ENCODE results near the gene GLI3. TPM values are rescaled to one million over a fixed set of nuclear protein-coding genes. Genes with fewer than 3 reads are reported as not detected.

GLI3 gene
- total and polyA plus RNA-seq, 8 donors: 0.29 to 7.0 (median 2.3) TPM

GRCh38 chr7:42023262-42023661 lies 213.7 kb downstream of the GLI3 start:
- intact Hi-C loops (cut with DNase I; ENCODE audit: low total_unique reads): no loop called here

GRCh38 chr7:42022791-42023190 lies 214.2 kb downstream of the GLI3 start:
- Histone ChIP-seq H3K4me3 (no peak overlapping the region), H3K27ac (peak overlapping the region in 1 of 5 donors; percentile 16), H3K36me3 (peaks cover 0 to 27% (median 10%) of the 10 kb centered on the region in 4 donors), H3K27me3 (no peaks in the 10 kb centered on the region), H3K9me3 (no peaks in the 10 kb centered on the region), H3K4me1 (peaks cover 0 to 1% (median 0%) of the 10 kb centered on the region in 4 donors)
- WGBS, 5 donors: 74 to 93% (median 89%) methylated on average over 2 of the region's 2 CpGs
- no peak for TF ChIP-seq EP300 (IDR thresholded peaks at IDR 0.05)
- no peak for TF ChIP-seq POLR2AphosphoS5 (IDR thresholded peaks at IDR 0.05)
- TF ChIP-seq POLR2A (IDR thresholded peaks at IDR 0.05): no peak
- TF ChIP-seq, protein P1, sequence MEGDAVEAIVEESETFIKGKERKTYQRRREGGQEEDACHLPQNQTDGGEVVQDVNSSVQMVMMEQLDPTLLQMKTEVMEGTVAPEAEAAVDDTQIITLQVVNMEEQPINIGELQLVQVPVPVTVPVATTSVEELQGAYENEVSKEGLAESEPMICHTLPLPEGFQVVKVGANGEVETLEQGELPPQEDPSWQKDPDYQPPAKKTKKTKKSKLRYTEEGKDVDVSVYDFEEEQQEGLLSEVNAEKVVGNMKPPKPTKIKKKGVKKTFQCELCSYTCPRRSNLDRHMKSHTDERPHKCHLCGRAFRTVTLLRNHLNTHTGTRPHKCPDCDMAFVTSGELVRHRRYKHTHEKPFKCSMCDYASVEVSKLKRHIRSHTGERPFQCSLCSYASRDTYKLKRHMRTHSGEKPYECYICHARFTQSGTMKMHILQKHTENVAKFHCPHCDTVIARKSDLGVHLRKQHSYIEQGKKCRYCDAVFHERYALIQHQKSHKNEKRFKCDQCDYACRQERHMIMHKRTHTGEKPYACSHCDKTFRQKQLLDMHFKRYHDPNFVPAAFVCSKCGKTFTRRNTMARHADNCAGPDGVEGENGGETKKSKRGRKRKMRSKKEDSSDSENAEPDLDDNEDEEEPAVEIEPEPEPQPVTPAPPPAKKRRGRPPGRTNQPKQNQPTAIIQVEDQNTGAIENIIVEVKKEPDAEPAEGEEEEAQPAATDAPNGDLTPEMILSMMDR (IDR thresholded peaks at IDR 0.05): no peak
- no peak for DNase-seq
- intact Hi-C loops (cut with DNase I; ENCODE audit: low total_unique reads): no loop called here

More at GRCh38 chr7:42023262-42023661, 213.7 kb downstream of the GLI3 start:
- Histone ChIP-seq H3K36me3 (peaks cover 0 to 27% (median 10%) of the 10 kb centered on the region in 4 donors), H3K4me3 (no peak overlapping the region), H3K4me1 (no peaks in the 10 kb centered on the region), H3K27ac (peak overlapping the region in 1 of 5 donors; percentile 16), H3K27me3 (no peaks in the 10 kb centered on the region), H3K9me3 (no peaks in the 10 kb centered on the region)
- 71 to 87% (median 78%) methylated on average over 10 of the region's 10 CpGs for WGBS, 5 donors
- no peak for DNase-seq
- TF ChIP-seq POLR2AphosphoS5 (IDR thresholded peaks at IDR 0.05) (no peak), POLR2A (IDR thresholded peaks at IDR 0.05) (no peak), EP300 (IDR thresholded peaks at IDR 0.05) (no peak)
- TF ChIP-seq, protein P1 (IDR thresholded peaks at IDR 0.05): no peak

- Histone ChIP-seq H3K27ac (no peak overlapping the region), H3K9me3 (no peaks in the 10 kb centered on the region), H3K4me3 (no peak overlapping the region), H3K36me3 (peaks cover 0 to 27% (median 10%) of the 10 kb centered on the region in 4 donors), H3K27me3 (no peaks in the 10 kb centered on the region), H3K4me1 (peaks cover 0 to 7% (median 0%) of the 10 kb centered on the region in 4 donors)
- no peak for DNase-seq
- 76 to 85% (median 82%) methylated on average over 6 of the region's 6 CpGs for WGBS, 5 donors
- intact Hi-C loops (cut with DNase I; ENCODE audit: low total_unique reads): no loop called here
- no peak for TF ChIP-seq EP300 (IDR thresholded peaks at IDR 0.05)
- no peak for TF ChIP-seq POLR2A (IDR thresholded peaks at IDR 0.05)
- TF ChIP-seq POLR2AphosphoS5 (IDR thresholded peaks at IDR 0.05): no peak
- TF ChIP-seq, protein P1 (IDR thresholded peaks at IDR 0.05): no peak
Measured at GRCh38 chr7:42022056-42022455, 215.0 kb downstream of the GLI3 start.

GRCh38 chr7:42021631-42022030 lies 215.4 kb downstream of the GLI3 start:
- H3K9me3 ChIP-seq: no peaks in the 10 kb centered on the region
- H3K27me3 ChIP-seq: no peaks in the 10 kb centered on the region
- H3K4me1 ChIP-seq: peaks cover 0 to 7% (median 0%) of the 10 kb centered on the region in 4 donors
- intact Hi-C loops (cut with DNase I; ENCODE audit: low total_unique reads): no loop called here
- H3K36me3 ChIP-seq: peaks cover 0 to 27% (median 10%) of the 10 kb centered on the region in 4 donors
- H3K4me3 ChIP-seq: no peak overlapping the region
- no peak for DNase-seq
- H3K27ac ChIP-seq: no peak overlapping the region
- TF ChIP-seq, protein P1 (IDR thresholded peaks at IDR 0.05): no peak
- TF ChIP-seq POLR2A (IDR thresholded peaks at IDR 0.05): no peak
- no peak for TF ChIP-seq POLR2AphosphoS5 (IDR thresholded peaks at IDR 0.05)
- TF ChIP-seq EP300 (IDR thresholded peaks at IDR 0.05): no peak
- 60 to 83% (median 75%) methylated on average over 3 of the region's 3 CpGs for WGBS, 5 donors

Data from stomach (tissue), 9 donors.